Rectal smooth muscle tissue (tissue), 1 donor: Measurements from ENCODE around the gene HDAC5.

Source experiments
- H3K27ac ChIP-seq: one replicate; pipeline ENCODE4 v1.7.0; 2013; ENCODE audit warnings: low read depth, low read length, inconsistent platforms
- H3K27me3 ChIP-seq: one replicate; pipeline ENCODE4 v1.7.0; 2013; ENCODE audit warnings: low read length; ENCODE audit not compliant: control insufficient read depth, insufficient read depth
- H3K36me3 ChIP-seq: one replicate; pipeline ENCODE4 v1.7.0; 2013; ENCODE audit warnings: low read length; ENCODE audit not compliant: control insufficient read depth, insufficient read depth
- H3K4me1 ChIP-seq: one replicate; pipeline ENCODE4 v1.7.0; 2013; ENCODE audit warnings: low read length; ENCODE audit not compliant: control insufficient read depth, insufficient read depth
- H3K4me3 ChIP-seq: one replicate; pipeline ENCODE4 v1.7.0; 2013; ENCODE audit warnings: low read length
- H3K9ac ChIP-seq: one replicate; pipeline ENCODE4 v1.7.0; 2013; ENCODE audit warnings: low read length

The HDAC5 gene

GRCh38 chr17:44033861-44034408, 89.5 kb downstream of the HDAC5 start:
- Histone ChIP-seq H3K27me3 (no peaks in the 10 kb centered on the region), H3K36me3 (peaks cover 14% of the 10 kb centered on the region), H3K9ac (no peak overlapping the region), H3K4me3 (no peak overlapping the region), H3K27ac (no peak overlapping the region), H3K4me1 (no peaks in the 10 kb centered on the region)

DNA sequence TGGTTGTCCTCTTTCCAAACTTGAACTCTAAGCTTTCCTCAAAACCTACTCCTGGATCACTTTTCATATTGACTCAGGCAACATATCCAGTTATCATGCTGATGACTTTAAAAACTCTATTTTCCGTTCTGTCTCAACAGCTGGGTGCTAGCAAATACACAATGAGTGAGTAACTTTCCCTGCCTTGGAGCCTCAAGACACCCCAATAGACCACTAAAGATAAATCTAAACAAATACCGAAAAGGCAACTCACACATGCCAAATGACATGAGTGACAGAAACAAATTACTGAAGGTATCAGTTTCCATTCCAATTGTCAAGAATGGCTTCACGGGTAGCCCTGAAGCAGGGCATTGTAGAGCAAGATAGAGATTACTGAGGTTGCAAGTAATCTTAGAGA, 93.0 kb downstream of the HDAC5 start:
- H3K4me3 ChIP-seq = no peak overlapping the region
- H3K4me1 ChIP-seq = no peaks in the 10 kb centered on the region
- H3K27ac ChIP-seq = no peak overlapping the region
- H3K36me3 ChIP-seq = peaks cover 11% of the 10 kb centered on the region
- no peak overlapping the region for H3K9ac ChIP-seq
- H3K27me3 ChIP-seq = no peaks in the 10 kb centered on the region

DNA sequence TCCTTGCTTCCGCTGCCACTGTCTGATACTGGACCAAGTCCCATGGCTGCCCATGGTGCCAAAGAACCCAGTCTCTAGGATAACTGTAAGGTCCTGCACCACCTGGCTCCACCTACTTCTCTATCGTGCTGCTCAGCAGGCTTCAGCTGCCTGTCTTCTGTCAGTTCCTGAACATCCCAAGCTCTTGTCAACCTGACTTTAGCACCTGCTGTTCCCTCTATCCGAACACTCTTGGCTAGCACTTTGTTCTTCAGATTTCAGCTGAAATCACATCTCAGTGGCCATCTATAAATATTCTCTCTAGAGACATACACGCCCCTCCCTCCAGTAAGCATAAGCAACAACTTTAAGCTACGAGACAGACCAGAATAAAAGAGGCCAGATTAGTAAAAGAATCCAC, 93.7 kb downstream of the HDAC5 start:
- Histone ChIP-seq H3K27me3 (no peaks in the 10 kb centered on the region), H3K27ac (no peak overlapping the region), H3K9ac (no peak overlapping the region), H3K4me3 (no peak overlapping the region), H3K36me3 (peaks cover 11% of the 10 kb centered on the region), H3K4me1 (no peaks in the 10 kb centered on the region)
